ENCODE results near the gene PIH1D2. TPM values are rescaled to one million over a fixed set of nuclear protein-coding genes. Genes with fewer than 3 reads are reported as not detected.

PIH1D2 gene
- total and polyA plus RNA-seq, 9 of the 15 experiments (the other 6 are each of a cell fraction or from before 2014, with no cell fraction given), result 1.5 to 5.4 (median 3.0) TPM

DNA sequence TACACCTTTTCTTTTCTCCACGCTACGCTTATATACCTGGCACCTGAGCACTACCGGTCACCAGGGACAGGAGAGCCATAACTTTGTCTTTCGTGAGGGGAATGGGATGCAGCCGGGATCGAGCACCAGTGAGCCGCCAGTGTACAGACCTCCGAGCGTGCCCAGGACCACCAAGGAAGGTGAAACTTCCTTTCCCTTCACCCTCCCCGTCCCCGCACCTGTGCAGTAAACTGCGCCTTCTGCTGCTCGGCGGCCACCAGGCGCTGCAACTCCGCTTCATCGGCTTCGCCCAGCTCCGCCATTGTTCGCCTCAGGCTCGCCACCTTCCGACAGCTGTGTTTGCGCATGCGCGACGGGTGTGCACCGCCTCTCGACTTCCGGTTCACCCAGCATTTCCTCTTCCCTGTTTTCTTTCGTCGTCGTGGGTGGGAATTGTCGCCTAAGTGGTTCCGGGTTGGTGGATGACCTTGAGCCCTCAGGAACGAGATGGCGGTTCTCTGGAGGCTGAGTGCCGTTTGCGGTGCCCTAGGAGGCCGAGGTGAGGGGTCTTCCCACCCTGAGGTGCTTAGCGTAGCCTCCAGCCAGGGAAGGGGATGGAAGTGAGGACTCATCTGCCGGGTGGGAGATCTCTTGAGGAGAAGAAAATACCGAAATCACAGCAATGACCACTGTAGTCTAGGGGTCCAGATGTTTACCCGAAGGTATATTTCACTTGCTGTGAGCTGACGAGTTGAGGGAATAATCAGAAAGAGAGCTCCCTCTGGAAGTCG, 12.8 kb upstream of the PIH1D2 start, which contains the start of the genes SDHD and TIMM8B (continued):
- TF ChIP-seq IFI16 (CRISPR knock-in tag; IDR thresholded peaks at IDR 0.05) (no peak), SIX5 (IDR thresholded peaks at IDR 0.05; ENCODE audit: borderline replicate concordance in 1 of 2, insufficient read depth in 1 of 2, low read depth in 1 of 2, low read length in 2 of 2) (peak; percentile 29; a peak in 1 of 4 replicates), MTA3 (IDR thresholded peaks at IDR 0.05; ENCODE audit: borderline replicate concordance) (0 out of 2 replicates have a peak, but pooled peaks have one; percentile 46), RBM39 (optimal IDR thresholded peaks at IDR 0.05; ENCODE audit: low read depth, low read length) (peak; percentile 42), ZNF766 (CRISPR knock-in tag; conservative IDR thresholded peaks at IDR 0.05) (no peak), ZNF561 (CRISPR knock-in tag; conservative IDR thresholded peaks at IDR 0.05) (no peak), MLX (CRISPR knock-in tag; conservative IDR thresholded peaks at IDR 0.05) (0 out of 4 replicates have a peak, but pooled peaks of 1 of the 2 experiments have one; percentile 64), MEF2D (tag; conservative IDR thresholded peaks at IDR 0.05; ENCODE audit: low read depth) (0 out of 2 replicates have a peak, but pooled peaks have one; percentile 10), YY1 (IDR thresholded peaks at IDR 0.05; ENCODE audit: borderline replicate concordance in 1 of 3, control insufficient read depth in 1 of 3, extremely low read depth in 1 of 3, insufficient read depth in 3 of 3, insufficient read length in 1 of 3, insufficient replicate concordance in 2 of 3, low read depth in 1 of 3, low read length in 2 of 3) (peak; percentile 84 to 97 (median 94)), CREB1 (IDR thresholded peaks at IDR 0.05) (peak; percentile 69), CREB1 (CRISPR knock-in tag; IDR thresholded peaks at IDR 0.05) (peak; percentile 79), ETS2 (tag; IDR thresholded peaks at IDR 0.05; ENCODE audit: borderline replicate concordance, poor library complexity, severe bottlenecking) (no peak), PCBP2 (IDR thresholded peaks at IDR 0.05; ENCODE audit: low read depth, low read length, poor library complexity, severe bottlenecking) (no peak), STAT5B (CRISPR knock-in tag; IDR thresholded peaks at IDR 0.05) (no peak), ZNF134 (CRISPR knock-in tag; conservative IDR thresholded peaks at IDR 0.05) (no peak)
- TF ChIP-seq, protein P1, sequence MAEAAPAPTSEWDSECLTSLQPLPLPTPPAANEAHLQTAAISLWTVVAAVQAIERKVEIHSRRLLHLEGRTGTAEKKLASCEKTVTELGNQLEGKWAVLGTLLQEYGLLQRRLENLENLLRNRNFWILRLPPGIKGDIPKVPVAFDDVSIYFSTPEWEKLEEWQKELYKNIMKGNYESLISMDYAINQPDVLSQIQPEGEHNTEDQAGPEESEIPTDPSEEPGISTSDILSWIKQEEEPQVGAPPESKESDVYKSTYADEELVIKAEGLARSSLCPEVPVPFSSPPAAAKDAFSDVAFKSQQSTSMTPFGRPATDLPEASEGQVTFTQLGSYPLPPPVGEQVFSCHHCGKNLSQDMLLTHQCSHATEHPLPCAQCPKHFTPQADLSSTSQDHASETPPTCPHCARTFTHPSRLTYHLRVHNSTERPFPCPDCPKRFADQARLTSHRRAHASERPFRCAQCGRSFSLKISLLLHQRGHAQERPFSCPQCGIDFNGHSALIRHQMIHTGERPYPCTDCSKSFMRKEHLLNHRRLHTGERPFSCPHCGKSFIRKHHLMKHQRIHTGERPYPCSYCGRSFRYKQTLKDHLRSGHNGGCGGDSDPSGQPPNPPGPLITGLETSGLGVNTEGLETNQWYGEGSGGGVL (CRISPR knock-in tag; IDR thresholded peaks at IDR 0.05), result no peak
- TF ChIP-seq, protein P2, sequence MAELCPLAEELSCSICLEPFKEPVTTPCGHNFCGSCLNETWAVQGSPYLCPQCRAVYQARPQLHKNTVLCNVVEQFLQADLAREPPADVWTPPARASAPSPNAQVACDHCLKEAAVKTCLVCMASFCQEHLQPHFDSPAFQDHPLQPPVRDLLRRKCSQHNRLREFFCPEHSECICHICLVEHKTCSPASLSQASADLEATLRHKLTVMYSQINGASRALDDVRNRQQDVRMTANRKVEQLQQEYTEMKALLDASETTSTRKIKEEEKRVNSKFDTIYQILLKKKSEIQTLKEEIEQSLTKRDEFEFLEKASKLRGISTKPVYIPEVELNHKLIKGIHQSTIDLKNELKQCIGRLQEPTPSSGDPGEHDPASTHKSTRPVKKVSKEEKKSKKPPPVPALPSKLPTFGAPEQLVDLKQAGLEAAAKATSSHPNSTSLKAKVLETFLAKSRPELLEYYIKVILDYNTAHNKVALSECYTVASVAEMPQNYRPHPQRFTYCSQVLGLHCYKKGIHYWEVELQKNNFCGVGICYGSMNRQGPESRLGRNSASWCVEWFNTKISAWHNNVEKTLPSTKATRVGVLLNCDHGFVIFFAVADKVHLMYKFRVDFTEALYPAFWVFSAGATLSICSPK (IDR thresholded peaks at IDR 0.05; ENCODE audit: borderline replicate concordance), result no peak
- TF ChIP-seq, protein P3, sequence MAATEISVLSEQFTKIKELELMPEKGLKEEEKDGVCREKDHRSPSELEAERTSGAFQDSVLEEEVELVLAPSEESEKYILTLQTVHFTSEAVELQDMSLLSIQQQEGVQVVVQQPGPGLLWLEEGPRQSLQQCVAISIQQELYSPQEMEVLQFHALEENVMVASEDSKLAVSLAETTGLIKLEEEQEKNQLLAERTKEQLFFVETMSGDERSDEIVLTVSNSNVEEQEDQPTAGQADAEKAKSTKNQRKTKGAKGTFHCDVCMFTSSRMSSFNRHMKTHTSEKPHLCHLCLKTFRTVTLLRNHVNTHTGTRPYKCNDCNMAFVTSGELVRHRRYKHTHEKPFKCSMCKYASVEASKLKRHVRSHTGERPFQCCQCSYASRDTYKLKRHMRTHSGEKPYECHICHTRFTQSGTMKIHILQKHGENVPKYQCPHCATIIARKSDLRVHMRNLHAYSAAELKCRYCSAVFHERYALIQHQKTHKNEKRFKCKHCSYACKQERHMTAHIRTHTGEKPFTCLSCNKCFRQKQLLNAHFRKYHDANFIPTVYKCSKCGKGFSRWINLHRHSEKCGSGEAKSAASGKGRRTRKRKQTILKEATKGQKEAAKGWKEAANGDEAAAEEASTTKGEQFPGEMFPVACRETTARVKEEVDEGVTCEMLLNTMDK (IDR thresholded peaks at IDR 0.05; ENCODE audit: borderline replicate concordance, insufficient read depth, low read depth, low read length, poor library complexity, severe bottlenecking), result no peak
